GM19324 (cell line): Measurements from ENCODE around the gene PPP2R3C.
"Not testable (repeated sequence)": the region's sequence is repeated elsewhere in the genome, so short reads cannot be mapped to it uniquely, and the experiment has no call there.

ENCODE experiments used
- ATAC-seq: cut with Tn5 transposase; IDR thresholded peaks from one replicate; pipeline ENCODE4 v1.9.1; 2021; ENCODE audit warnings: mild to moderate bottlenecking, moderate library complexity; ENCODE audit not compliant: unreplicated experiment, low FRiP score

The PPP2R3C gene

GRCh38 chr14:35121887-35122695 lies at the start of gene PPP2R3C, which contains the start of gene PRORP:
Gene PPP2R3C (minus strand): TSS chr14:35121990. CDS start chr14:35121959, 31 bp downstream.
Gene PRORP (plus strand): TSS chr14:35122552. CDS start chr14:35123246, 694 bp downstream.
- ATAC-seq = peak; percentile 85

- ATAC-seq = no peak
These were observed 45.7 kb upstream of the PPP2R3C start for GRCh38 chr14:35167496-35167895.

GRCh38 chr14:35164849-35165248 lies 43.1 kb upstream of the PPP2R3C start:
- no peak for ATAC-seq

GRCh38 chr14:35163384-35163783 lies 41.6 kb upstream of the PPP2R3C start:
- no peak for ATAC-seq

GRCh38 chr14:35161231-35161630 lies 39.4 kb upstream of the PPP2R3C start:
- ATAC-seq = no peak

GRCh38 chr14:35159742-35160409 lies 38.1 kb upstream of the PPP2R3C start:
- ATAC-seq = no peak

GRCh38 chr14:35158951-35159653 lies 37.3 kb upstream of the PPP2R3C start:
- ATAC-seq = no peak

- no peak for ATAC-seq
These were observed 36.7 kb upstream of the PPP2R3C start for GRCh38 chr14:35158491-35158890.

- no peak for ATAC-seq
These were observed 34.2 kb upstream of the PPP2R3C start for GRCh38 chr14:35155962-35156361.

- ATAC-seq = no peak
These were observed 32.2 kb upstream of the PPP2R3C start for GRCh38 chr14:35154016-35154415.

GRCh38 chr14:35152531-35152930 lies 30.7 kb upstream of the PPP2R3C start:
- ATAC-seq = not testable (repeated sequence)

GRCh38 chr14:35149239-35149638 lies 27.4 kb upstream of the PPP2R3C start:
- no peak for ATAC-seq

- no peak for ATAC-seq
These were observed 25.9 kb upstream of the PPP2R3C start for GRCh38 chr14:35147711-35148110.

GRCh38 chr14:35147186-35147585 lies 25.4 kb upstream of the PPP2R3C start:
- no peak for ATAC-seq

- ATAC-seq = no peak
These were observed 24.9 kb upstream of the PPP2R3C start for GRCh38 chr14:35146711-35147149.

GRCh38 chr14:35144029-35144428 lies 22.2 kb upstream of the PPP2R3C start:
- ATAC-seq = no peak

- no peak for ATAC-seq
These were observed 19.2 kb upstream of the PPP2R3C start for GRCh38 chr14:35140718-35141581.

GRCh38 chr14:35138585-35138984 lies 16.8 kb upstream of the PPP2R3C start:
- ATAC-seq = no peak

- no peak for ATAC-seq
These were observed 12.7 kb upstream of the PPP2R3C start for GRCh38 chr14:35134329-35135123.
